OCI-M2 (cell line): ENCODE data around the gene BTBD8.

Experiments used
- DNase-seq: peaks from one replicate; lab custom pipeline; 2025; ENCODE audit not compliant: unreplicated experiment; lab: John Stamatoyannopoulos, UW

BTBD8 gene

GRCh38 chr1:92091625-92092024 lies 11.5 kb downstream of the BTBD8 start:
- DNase-seq: no peak

- DNase-seq: no peak
Observed at GRCh38 chr1:92094090-92094489, 13.9 kb downstream of the BTBD8 start.

GRCh38 chr1:92094595-92094994 lies 14.4 kb downstream of the BTBD8 start:
- DNase-seq: no peak

GRCh38 chr1:92095874-92096273 lies 15.7 kb downstream of the BTBD8 start:
- no peak for DNase-seq

- no peak for DNase-seq
Observed at GRCh38 chr1:92096317-92096716, 16.2 kb downstream of the BTBD8 start.

GRCh38 chr1:92105546-92106081 lies 25.5 kb downstream of the BTBD8 start:
- DNase-seq: no peak

GRCh38 chr1:92108631-92109030 lies 28.5 kb downstream of the BTBD8 start:
- no peak for DNase-seq

GRCh38 chr1:92117526-92117925 lies 37.4 kb downstream of the BTBD8 start:
- no peak for DNase-seq

- DNase-seq: no peak
Observed at GRCh38 chr1:92118826-92119225, 38.7 kb downstream of the BTBD8 start.

GRCh38 chr1:92123868-92124267 lies 43.7 kb downstream of the BTBD8 start:
- no peak for DNase-seq

GRCh38 chr1:92125204-92125603 lies 45.1 kb downstream of the BTBD8 start:
- no peak for DNase-seq

GRCh38 chr1:92126088-92126487 lies 45.9 kb downstream of the BTBD8 start:
- DNase-seq: peak; percentile 17

- no peak for DNase-seq
Observed at GRCh38 chr1:92134331-92134730, 54.2 kb downstream of the BTBD8 start.

GRCh38 chr1:92136341-92136740 lies 56.2 kb downstream of the BTBD8 start:
- DNase-seq: no peak

- no peak for DNase-seq
Observed at GRCh38 chr1:92154934-92155333, 74.8 kb downstream of the BTBD8 start.

GRCh38 chr1:92159593-92159992 lies 79.4 kb downstream of the BTBD8 start:
- no peak for DNase-seq

GRCh38 chr1:92165389-92165788 lies 85.2 kb downstream of the BTBD8 start:
- DNase-seq: no peak

- no peak for DNase-seq
Observed at GRCh38 chr1:92167151-92167550, 87.0 kb downstream of the BTBD8 start.

- no peak for DNase-seq
Observed at GRCh38 chr1:92168657-92169056, 88.5 kb downstream of the BTBD8 start.

- DNase-seq: no peak
Observed at GRCh38 chr1:92169214-92170005, 89.3 kb downstream of the BTBD8 start.

GRCh38 chr1:92184632-92185031 lies 104.5 kb downstream of the BTBD8 start:
- no peak for DNase-seq

- no peak for DNase-seq
Observed at GRCh38 chr1:92186081-92186480, 105.9 kb downstream of the BTBD8 start.
